HCT116 (cell line): Measurements from ENCODE around the gene SERPINH1. TPM values are rescaled to one million over a fixed set of nuclear protein-coding genes. Genes with fewer than 3 reads are reported as not detected.

Experiments used
- ATAC-seq: fragments of 200-7000 bp; cut with Tn5 transposase; 2 replicates; pipeline ENCODE4 v1.9.1; 2020; ENCODE audit warnings: mild to moderate bottlenecking, moderate library complexity
- BruUV-seq: library from RNA; stranded (reverse); fragments of 400-500 nt; replicated peaks from 2 replicates; lab custom pipeline; 2021; lab: Mats Ljungman, UMichigan
- CTCF ChIA-PET: fragments of 300-600 bp; sonication (Branson Sonifier 250); formaldehyde crosslinking; loops from one replicate; lab custom pipeline; 2021; ENCODE audit warnings: antibody characterized with exemption; lab: Charles Lee
- POLR2A ChIA-PET: fragments of 300-600, 350-600 bp; sonication (Branson Sonifier 250); formaldehyde crosslinking; loops from one replicate; lab custom pipeline; 2021; ENCODE audit warnings: antibody characterized with exemption; lab: Charles Lee
- RAD21 ChIA-PET, 2 experiments: fragments of 300-600 bp; sonication (Branson Sonifier 250); formaldehyde crosslinking; loops; one replicate each; lab custom pipeline; 2023; ENCODE audit warnings: low total read pairs in 2 of 2; ENCODE audit not compliant: uncharacterized antibody in 2 of 2, unreplicated experiment in 2 of 2, low non-redundant PET in 1 of 2; lab: Charles Lee
- DNase-seq: peaks from one replicate; pipeline ENCODE4 v3.0.0-alpha.2; 2010; ENCODE audit warnings: low read depth, low spot score
- H2AFZ ChIP-seq: fragments of 200-600 bp; shearing (Covaris generic), sonication (generic); 2 replicates; pipeline ENCODE4 v1.6.1; 2017; ENCODE audit warnings: low read depth, mixed run types, mixed read lengths, antibody characterized with exemption, low read length; ENCODE audit not compliant: poor library complexity, severe bottlenecking
- H3K27ac ChIP-seq: 2 replicates; pipeline ENCODE4 v1.5.1; 2012; ENCODE audit warnings: low read depth, low read length
- H3K27me3 ChIP-seq: fragments of 200-600 bp; sonication (generic); 2 replicates; pipeline ENCODE4 v1.6.1; 2016; ENCODE audit warnings: mixed run types, low read length, mixed read lengths; ENCODE audit not compliant: insufficient read depth
- H3K36me3 ChIP-seq, 2 experiments: fragments of 200-500 bp in 1 of 2; fragments of 200-600 bp in 1 of 2; sonication (Bioruptor generic) in 1 of 2; sonication (generic) in 1 of 2; 2 replicates each; pipeline versions ENCODE4 v1.5.1 to v1.6.1; 2014 to 2016; ENCODE audit warnings: low read length in 2 of 2, inconsistent platforms in 1 of 2, mixed read lengths in 1 of 2, mixed run types in 1 of 2; ENCODE audit not compliant: insufficient read depth in 2 of 2, control insufficient read depth in 1 of 2
- H3K4me1 ChIP-seq, 2 experiments: fragments of 200-600 bp in 1 of 2; sonication (generic) in 1 of 2; 2 replicates each; pipeline versions ENCODE4 v1.5.1 to v1.6.1; 2012 to 2017; ENCODE audit warnings: low read length in 2 of 2, inconsistent platforms in 1 of 2, mild to moderate bottlenecking in 1 of 2, mixed read lengths in 1 of 2, mixed run types in 1 of 2, moderate library complexity in 1 of 2; ENCODE audit not compliant: insufficient read depth in 2 of 2, control insufficient read depth in 1 of 2
- H3K4me2 ChIP-seq: fragments of 200-600 bp; sonication (generic); 2 replicates; pipeline ENCODE4 v1.6.1; 2017; ENCODE audit warnings: mixed run types, low read length, mixed read lengths
- H3K4me3 ChIP-seq, 2 experiments: fragments of 200-600 bp in 1 of 2; sonication (generic) in 1 of 2; replicated peaks in 1 of 2; 2 replicates each; pipeline ENCODE4 v1.5.1; 2011 to 2016; ENCODE audit warnings: low read length in 2 of 2, control low read depth in 1 of 2, low read depth in 1 of 2, mild to moderate bottlenecking in 1 of 2, mixed read lengths in 1 of 2, mixed run types in 1 of 2
- H3K79me2 ChIP-seq: fragments of 200-600 bp; sonication (generic); 2 replicates; pipeline ENCODE4 v1.6.1; 2017; ENCODE audit warnings: mild to moderate bottlenecking, mixed run types, low read length, moderate library complexity, mixed read lengths; ENCODE audit not compliant: insufficient read depth
- H3K9ac ChIP-seq: fragments of 200-600 bp; sonication (generic); 2 replicates; pipeline ENCODE4 v1.6.1; 2016; ENCODE audit warnings: low read length, mixed read lengths
- H3K9me2 ChIP-seq: fragments of 200-600 bp; sonication (generic), shearing (Covaris generic); 2 replicates; pipeline ENCODE4 v1.6.1; 2017; ENCODE audit warnings: mixed run types, mild to moderate bottlenecking, moderate library complexity; ENCODE audit not compliant: insufficient read depth
- H3K9me3 ChIP-seq, 2 experiments: fragments of 200-500 bp in 1 of 2; fragments of 200-600 bp in 1 of 2; sonication (Bioruptor generic) in 1 of 2; sonication (generic) in 1 of 2; 2 replicates each; pipeline ENCODE4 v1.6.1; 2014 to 2017; ENCODE audit warnings: low read length in 2 of 2, mixed read lengths in 2 of 2, inconsistent platforms in 1 of 2, low read depth in 1 of 2, mild to moderate bottlenecking in 1 of 2, mixed run types in 1 of 2, moderate library complexity in 1 of 2; ENCODE audit not compliant: control insufficient read depth in 1 of 2, insufficient read depth in 1 of 2
- H4K20me1 ChIP-seq: fragments of 200-600 bp; sonication (generic), shearing (Covaris generic); 2 replicates; pipeline ENCODE4 v1.6.1; 2017; ENCODE audit warnings: mixed run types, mild to moderate bottlenecking, moderate library complexity; ENCODE audit not compliant: insufficient read depth
- CBX3 ChIP-seq: IDR thresholded peaks from 2 replicates; pipeline ENCODE4 v1.6.1; 2012; ENCODE audit warnings: low read depth
- CEBPB ChIP-seq: IDR thresholded peaks from 2 replicates; pipeline ENCODE4 v1.6.1; 2012; ENCODE audit warnings: low read depth
- EGR1 ChIP-seq: IDR thresholded peaks from 2 replicates; pipeline ENCODE4 v1.6.1; 2012; ENCODE audit warnings: low read depth
- FOSL1 ChIP-seq: IDR thresholded peaks from 2 replicates; pipeline ENCODE4 v1.6.1; 2012; ENCODE audit warnings: low read depth
- POLR2AphosphoS5 ChIP-seq: IDR thresholded peaks from 2 replicates; pipeline ENCODE4 v1.6.1; 2011; ENCODE audit warnings: mild to moderate bottlenecking, low read depth, low read length, moderate library complexity
- SIN3A ChIP-seq: IDR thresholded peaks from 2 replicates; pipeline ENCODE4 v1.6.1; 2012; ENCODE audit warnings: low read depth
- SRF ChIP-seq: IDR thresholded peaks from 2 replicates; pipeline ENCODE4 v1.6.1; 2012; ENCODE audit warnings: low read depth
- TCF7L2 ChIP-seq: IDR thresholded peaks from 2 replicates; pipeline ENCODE4 v1.7.0; 2011; ENCODE audit warnings: borderline replicate concordance, inconsistent platforms; ENCODE audit not compliant: insufficient read depth, insufficient read length; ENCODE audit errors: extremely low read depth
- YY1 ChIP-seq: IDR thresholded peaks from 2 replicates; pipeline ENCODE4 v1.6.1; 2011; ENCODE audit warnings: low read length, low read depth, moderate library complexity, mild to moderate bottlenecking; ENCODE audit not compliant: insufficient replicate concordance; ENCODE audit errors: extremely low read depth
- ZFX ChIP-seq: fragments of 450-650 bp; IDR thresholded peaks from 2 replicates; pipeline ENCODE4 v1.6.1; 2017
- intact Hi-C: fragments of 100-400 bp; cut with micrococcal nuclease; formaldehyde crosslinking; loops from 2 replicates; pipeline ENCODE4 v1.10.0; 2022
- total RNA-seq: library from RNA; stranded (reverse); gene quantifications from one replicate; pipeline ENCODE4 v1.2.1, GENCODE V29; 2021; ENCODE audit not compliant: unreplicated experiment
- TF ChIP-seq, protein P1 (sequence below): IDR thresholded peaks from 2 replicates; pipeline ENCODE4 v1.6.1; 2011; ENCODE audit warnings: mild to moderate bottlenecking, low read length, moderate library complexity; ENCODE audit not compliant: insufficient replicate concordance; ENCODE audit errors: extremely low read depth
- TF ChIP-seq, protein P2 (sequence below), 3 experiments: fragments of 200-600 bp in 1 of 3; sonication (generic) in 1 of 3; IDR thresholded peaks in 2 of 3; conservative IDR thresholded peaks in 1 of 3; 2 replicates each; pipeline ENCODE4 v1.5.1; 2012 to 2017; ENCODE audit warnings: low read depth in 2 of 3, low read length in 2 of 3, antibody characterized with exemption in 1 of 3, borderline replicate concordance in 1 of 3, control low read depth in 1 of 3, mild to moderate bottlenecking in 1 of 3, mixed read lengths in 1 of 3, mixed run types in 1 of 3, moderate library complexity in 1 of 3; ENCODE audit not compliant: insufficient read depth in 1 of 3

SERPINH1 gene
- total RNA-seq, 1 experiment from 2014 or later, result 84.9 TPM

DNA sequence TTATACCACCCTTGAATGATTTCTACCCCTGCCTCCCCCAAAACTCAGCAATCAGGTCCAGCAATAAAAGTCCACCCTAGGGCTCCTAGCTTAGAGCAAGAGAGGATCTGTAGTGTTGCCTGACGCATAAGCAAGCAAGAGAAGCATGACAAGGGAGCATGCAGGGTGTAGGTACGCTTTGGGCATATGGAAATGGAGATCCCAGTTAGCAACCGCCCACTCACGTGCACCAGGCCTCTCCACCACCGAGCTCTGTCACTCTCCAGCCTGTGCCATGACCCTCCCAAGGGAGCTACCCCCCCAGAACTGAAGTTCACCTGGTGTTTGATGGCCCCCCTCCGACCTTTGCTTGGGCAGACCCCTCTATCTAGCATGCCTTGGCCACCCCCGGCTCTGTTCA lies 39.4 kb downstream of the SERPINH1 start:
- Histone ChIP-seq H3K9me3 (no peaks in the 10 kb centered on the region), H4K20me1 (no peaks in the 10 kb centered on the region), H3K4me1 (no peaks in the 10 kb centered on the region; a peak in 1 of 4 replicates), H3K4me3 (no peak overlapping the region), H3K9ac (no peak overlapping the region), H3K36me3 (no peaks in the 10 kb centered on the region)
- intact Hi-C loops, result no loop called here
- RAD21 ChIA-PET, result no interaction called here
- no peak for TF ChIP-seq TCF7L2
- TF ChIP-seq, protein P1, sequence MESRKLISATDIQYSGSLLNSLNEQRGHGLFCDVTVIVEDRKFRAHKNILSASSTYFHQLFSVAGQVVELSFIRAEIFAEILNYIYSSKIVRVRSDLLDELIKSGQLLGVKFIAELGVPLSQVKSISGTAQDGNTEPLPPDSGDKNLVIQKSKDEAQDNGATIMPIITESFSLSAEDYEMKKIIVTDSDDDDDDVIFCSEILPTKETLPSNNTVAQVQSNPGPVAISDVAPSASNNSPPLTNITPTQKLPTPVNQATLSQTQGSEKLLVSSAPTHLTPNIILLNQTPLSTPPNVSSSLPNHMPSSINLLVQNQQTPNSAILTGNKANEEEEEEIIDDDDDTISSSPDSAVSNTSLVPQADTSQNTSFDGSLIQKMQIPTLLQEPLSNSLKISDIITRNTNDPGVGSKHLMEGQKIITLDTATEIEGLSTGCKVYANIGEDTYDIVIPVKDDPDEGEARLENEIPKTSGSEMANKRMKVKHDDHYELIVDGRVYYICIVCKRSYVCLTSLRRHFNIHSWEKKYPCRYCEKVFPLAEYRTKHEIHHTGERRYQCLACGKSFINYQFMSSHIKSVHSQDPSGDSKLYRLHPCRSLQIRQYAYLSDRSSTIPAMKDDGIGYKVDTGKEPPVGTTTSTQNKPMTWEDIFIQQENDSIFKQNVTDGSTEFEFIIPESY, result no peak
- no peak for TF ChIP-seq CBX3
- TF ChIP-seq, protein P2, sequence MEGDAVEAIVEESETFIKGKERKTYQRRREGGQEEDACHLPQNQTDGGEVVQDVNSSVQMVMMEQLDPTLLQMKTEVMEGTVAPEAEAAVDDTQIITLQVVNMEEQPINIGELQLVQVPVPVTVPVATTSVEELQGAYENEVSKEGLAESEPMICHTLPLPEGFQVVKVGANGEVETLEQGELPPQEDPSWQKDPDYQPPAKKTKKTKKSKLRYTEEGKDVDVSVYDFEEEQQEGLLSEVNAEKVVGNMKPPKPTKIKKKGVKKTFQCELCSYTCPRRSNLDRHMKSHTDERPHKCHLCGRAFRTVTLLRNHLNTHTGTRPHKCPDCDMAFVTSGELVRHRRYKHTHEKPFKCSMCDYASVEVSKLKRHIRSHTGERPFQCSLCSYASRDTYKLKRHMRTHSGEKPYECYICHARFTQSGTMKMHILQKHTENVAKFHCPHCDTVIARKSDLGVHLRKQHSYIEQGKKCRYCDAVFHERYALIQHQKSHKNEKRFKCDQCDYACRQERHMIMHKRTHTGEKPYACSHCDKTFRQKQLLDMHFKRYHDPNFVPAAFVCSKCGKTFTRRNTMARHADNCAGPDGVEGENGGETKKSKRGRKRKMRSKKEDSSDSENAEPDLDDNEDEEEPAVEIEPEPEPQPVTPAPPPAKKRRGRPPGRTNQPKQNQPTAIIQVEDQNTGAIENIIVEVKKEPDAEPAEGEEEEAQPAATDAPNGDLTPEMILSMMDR (IDR thresholded peaks at IDR 0.05 in 2 of 3, conservative IDR thresholded peaks at IDR 0.05 in 1 of 3; ENCODE audit: borderline replicate concordance in 1 of 3, insufficient read depth in 1 of 3, low read depth in 2 of 3, low read length in 2 of 3), result no peak
- no peak for TF ChIP-seq SIN3A
- TF ChIP-seq SRF, result no peak
- TF ChIP-seq ZFX, result no peak
- TF ChIP-seq CEBPB, result no peak
- TF ChIP-seq YY1, result no peak
- no peak for TF ChIP-seq POLR2AphosphoS5
- no peak for TF ChIP-seq EGR1
- no peak for TF ChIP-seq FOSL1
- TF ChIP-seq, all 23 proteins: peak for 0
- ChIA-PET CTCF (no interaction called here), POLR2A (no interaction called here)
- Histone ChIP-seq H3K79me2 (no peaks in the 10 kb centered on the region), H3K27me3 (no peaks in the 10 kb centered on the region; the same call in 1 of the 2 replicates), H3K4me2 (no peak overlapping the region), H3K27ac (no peak overlapping the region), H2AFZ (no peak overlapping the region), H3K9me2 (no peaks in the 10 kb centered on the region)
- no peak for ATAC-seq
- BruUV-seq, result no TSS peak
- no peak for DNase-seq
